Measurements from ENCODE around the gene SKAP2.

SKAP2 gene

DNA sequence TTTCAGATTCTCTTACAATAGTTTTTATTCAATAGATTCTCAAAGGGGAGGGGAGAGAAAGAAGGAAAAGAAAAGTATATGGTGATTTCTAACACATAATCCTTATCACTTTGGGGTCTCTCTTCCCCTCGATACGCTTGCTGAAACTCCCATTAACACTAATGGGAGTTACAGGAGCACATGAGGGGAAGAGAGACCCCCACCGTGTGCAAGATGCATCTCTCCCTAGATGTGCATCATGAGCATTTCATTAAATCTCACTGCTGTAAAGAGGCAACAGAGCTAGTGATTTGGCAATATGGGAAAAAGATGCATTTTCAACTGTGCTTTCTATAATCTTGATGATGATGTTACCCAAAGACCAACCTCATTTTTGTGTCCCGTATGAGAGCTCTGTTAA lies 177.4 kb downstream of the SKAP2 start:
- no peak for DNase-seq (ENCODE audit: low read depth, low spot score)
- no peak overlapping the region for H3K4me3 ChIP-seq (ENCODE audit: low read depth, low read length)
- ChIA-PET POLR2A (interaction anchor here (0.9 kb wide), 1 partner anchor 470 kb away, joined by 3 read pairs; the partner anchor contains the start of gene HOXA7), CTCF (interaction anchor here (0.7 to 2.9 kb wide), 22 partner anchors 8 to 791 kb away, joined by 3 to 23 read pairs (median 3); partner anchors contain the start of genes HOXA3, HOXA4 and HOXA5)
- TF ChIP-seq, protein P1, sequence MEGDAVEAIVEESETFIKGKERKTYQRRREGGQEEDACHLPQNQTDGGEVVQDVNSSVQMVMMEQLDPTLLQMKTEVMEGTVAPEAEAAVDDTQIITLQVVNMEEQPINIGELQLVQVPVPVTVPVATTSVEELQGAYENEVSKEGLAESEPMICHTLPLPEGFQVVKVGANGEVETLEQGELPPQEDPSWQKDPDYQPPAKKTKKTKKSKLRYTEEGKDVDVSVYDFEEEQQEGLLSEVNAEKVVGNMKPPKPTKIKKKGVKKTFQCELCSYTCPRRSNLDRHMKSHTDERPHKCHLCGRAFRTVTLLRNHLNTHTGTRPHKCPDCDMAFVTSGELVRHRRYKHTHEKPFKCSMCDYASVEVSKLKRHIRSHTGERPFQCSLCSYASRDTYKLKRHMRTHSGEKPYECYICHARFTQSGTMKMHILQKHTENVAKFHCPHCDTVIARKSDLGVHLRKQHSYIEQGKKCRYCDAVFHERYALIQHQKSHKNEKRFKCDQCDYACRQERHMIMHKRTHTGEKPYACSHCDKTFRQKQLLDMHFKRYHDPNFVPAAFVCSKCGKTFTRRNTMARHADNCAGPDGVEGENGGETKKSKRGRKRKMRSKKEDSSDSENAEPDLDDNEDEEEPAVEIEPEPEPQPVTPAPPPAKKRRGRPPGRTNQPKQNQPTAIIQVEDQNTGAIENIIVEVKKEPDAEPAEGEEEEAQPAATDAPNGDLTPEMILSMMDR (IDR thresholded peaks at IDR 0.05; ENCODE audit: insufficient read depth, low read length, missing control alignments) = no peak

DNA sequence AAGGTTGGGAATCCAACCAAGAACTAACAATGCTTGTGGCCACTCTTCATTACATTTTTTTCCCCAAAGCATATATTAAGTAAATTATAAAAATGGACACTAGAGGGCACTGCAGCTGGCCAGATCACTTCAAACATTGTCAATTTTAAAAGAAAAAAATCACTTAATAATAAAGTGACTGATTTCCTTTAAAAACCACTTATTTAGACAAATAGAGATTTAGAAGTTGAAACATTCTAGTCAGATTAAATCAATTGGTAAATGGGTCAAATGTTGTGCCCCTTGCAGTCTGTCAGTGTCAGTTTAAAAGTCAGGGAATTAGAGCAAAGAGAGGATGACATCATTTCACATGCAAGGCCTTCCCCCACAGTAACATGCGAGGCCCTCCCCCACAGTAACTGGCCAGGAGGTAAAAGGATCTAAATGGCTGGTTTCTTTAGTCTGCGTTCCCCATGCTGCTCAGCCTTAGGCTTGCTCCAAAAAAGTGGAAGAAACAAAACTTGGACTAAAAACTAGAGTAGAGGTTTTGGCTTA lies 177.9 kb downstream of the SKAP2 start:
- no peak for DNase-seq (ENCODE audit: low read depth, low spot score)
- no peak overlapping the region for H3K4me3 ChIP-seq (ENCODE audit: low read depth, low read length)
- POLR2A ChIA-PET = interaction anchor here (0.9 kb wide), 1 partner anchor 470 kb away, joined by 3 read pairs; the partner anchor contains the start of gene HOXA7
- TF ChIP-seq, protein P1 (IDR thresholded peaks at IDR 0.05; ENCODE audit: insufficient read depth, low read length, missing control alignments) = peak; percentile 12
- CTCF ChIA-PET = interaction anchor here (0.8 to 2.9 kb wide), 18 partner anchors 8 to 790 kb away, joined by 3 to 23 read pairs (median 3); partner anchors contain the start of genes HOXA3, HOXA4 and HOXA5

DNA sequence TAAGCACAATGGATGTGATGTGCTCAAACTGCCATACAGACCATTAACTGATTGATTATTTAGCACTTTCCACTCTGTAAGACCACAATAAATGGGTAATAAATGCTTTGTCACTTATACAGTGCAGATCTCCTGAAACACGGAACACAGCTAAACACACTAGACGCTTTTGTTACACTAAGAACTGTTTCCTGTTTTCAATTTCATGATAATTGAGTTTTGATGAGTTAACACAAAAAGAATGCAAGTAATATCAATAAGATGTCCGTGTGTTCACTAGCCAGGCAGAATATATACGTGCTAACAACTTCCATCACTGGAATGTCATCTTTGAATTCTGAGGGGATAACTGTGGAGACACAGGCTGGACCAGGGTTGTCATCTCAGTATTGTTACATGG lies 178.8 kb downstream of the SKAP2 start:
- no peak for DNase-seq (ENCODE audit: low read depth, low spot score)
- POLR2A ChIA-PET = no interaction called here
- CTCF ChIA-PET = no interaction called here
- no peak overlapping the region for H3K4me3 ChIP-seq (ENCODE audit: low read depth, low read length)
- TF ChIP-seq, protein P1 (IDR thresholded peaks at IDR 0.05; ENCODE audit: insufficient read depth, low read length, missing control alignments) = no peak

DNA sequence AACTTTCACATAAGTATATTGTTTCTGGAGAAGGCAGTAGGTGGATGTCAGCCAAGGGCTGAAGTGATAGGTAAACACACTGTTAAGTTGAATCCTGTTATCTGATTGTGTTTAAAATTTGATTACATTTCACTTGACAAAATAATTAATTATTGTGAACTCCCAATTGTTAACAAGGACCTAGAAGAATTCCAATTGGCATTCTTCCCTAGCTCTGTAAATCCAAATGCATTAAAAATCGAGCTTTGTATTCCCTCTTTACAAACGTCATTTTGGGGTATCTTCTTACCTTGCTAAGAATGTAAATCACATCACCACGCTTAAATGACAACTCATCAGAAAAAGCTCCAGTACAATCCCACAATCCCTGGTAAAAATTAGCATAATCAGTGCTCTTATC lies 179.9 kb downstream of the SKAP2 start:
- no peak overlapping the region for H3K4me3 ChIP-seq (ENCODE audit: low read depth, low read length)
- TF ChIP-seq, protein P1 (IDR thresholded peaks at IDR 0.05; ENCODE audit: insufficient read depth, low read length, missing control alignments) = no peak
- ChIA-PET CTCF (no interaction called here), POLR2A (no interaction called here)
- DNase-seq (ENCODE audit: low read depth, low spot score) = no peak

DNA sequence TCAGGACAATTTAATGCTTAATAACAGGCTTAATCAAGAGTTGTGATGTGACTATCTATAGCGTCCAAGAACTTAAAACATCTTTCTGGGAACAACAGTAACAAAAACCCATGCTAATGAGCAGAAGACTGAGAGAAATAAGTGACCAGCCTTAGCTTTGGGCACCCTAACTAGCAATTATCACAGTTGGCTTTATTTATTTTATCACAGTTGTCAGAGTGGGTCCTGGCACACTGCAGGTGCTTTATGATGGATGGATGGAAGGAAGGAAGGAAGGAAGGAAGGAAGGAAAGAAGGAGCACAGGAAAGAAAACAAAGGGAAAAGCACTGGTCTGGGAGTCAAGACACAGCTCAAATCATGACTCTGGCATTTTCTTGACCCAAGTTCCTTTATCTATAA lies 181.1 kb downstream of the SKAP2 start:
- ChIA-PET POLR2A (no interaction called here), CTCF (interaction anchor here (1.0 to 5.6 kb wide), 11 partner anchors 11 to 497 kb away, joined by 3 to 44 read pairs (median 9); partner anchors contain the start of genes HOXA5 and HOXA7)
- DNase-seq (ENCODE audit: low read depth, low spot score) = no peak
- TF ChIP-seq, protein P1 (IDR thresholded peaks at IDR 0.05; ENCODE audit: insufficient read depth, low read length, missing control alignments) = no peak
- H3K4me3 ChIP-seq (ENCODE audit: low read depth, low read length) = no peak overlapping the region

DNA sequence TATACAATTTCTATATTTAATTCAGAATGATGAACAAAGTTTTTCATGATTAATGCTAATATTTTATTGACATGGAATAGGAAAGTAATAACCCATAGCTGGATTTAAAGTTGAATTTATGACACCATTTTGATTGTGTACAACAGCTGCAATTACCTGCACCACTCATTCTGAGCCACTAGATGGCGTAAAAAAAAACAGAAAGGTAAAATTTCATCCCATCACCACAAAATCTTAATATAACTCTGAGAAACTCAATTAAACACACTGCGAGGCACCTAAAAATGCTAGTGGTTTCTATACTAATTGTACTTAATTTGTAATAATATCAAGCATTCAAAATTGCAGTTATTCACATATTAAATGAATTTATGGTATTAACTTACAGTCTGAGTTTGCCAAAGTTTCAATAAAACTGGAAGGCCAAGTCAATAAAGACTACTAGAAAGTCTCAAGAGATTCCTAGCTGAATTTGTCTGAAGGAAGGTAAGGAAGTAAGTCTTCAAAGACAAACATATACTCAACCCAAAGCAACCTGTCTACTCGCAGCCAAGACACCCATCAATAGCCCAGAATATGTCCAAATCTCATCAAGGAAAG lies 182.5 kb downstream of the SKAP2 start:
- no peak for DNase-seq (ENCODE audit: low read depth, low spot score)
- ChIA-PET CTCF (interaction anchor here (0.9 to 5.6 kb wide), 24 partner anchors 10 to 498 kb away, joined by 3 to 44 read pairs (median 4); partner anchors contain the start of genes HOXA5 and HOXA7), POLR2A (no interaction called here)
- H3K4me3 ChIP-seq (ENCODE audit: low read depth, low read length) = no peak overlapping the region
- TF ChIP-seq, protein P1 (IDR thresholded peaks at IDR 0.05; ENCODE audit: insufficient read depth, low read length, missing control alignments) = peak; percentile 41
